Ovary (tissue), 3 donors: Measurements from ENCODE around the gene ABCG1.

Experiments used
- CTCF ChIP-seq, 3 donors: fragments of 450-650 bp in 2 of 3; fragments of 200-600 bp in 1 of 3; IDR thresholded peaks; one replicate each; pipeline versions ENCODE4 v1.5.1 to v1.8.0; 2016 to 2022; ENCODE audit warnings: antibody characterized with exemption in 3 of 3, mild to moderate bottlenecking in 1 of 3
- EP300 ChIP-seq: sonication (generic); formaldehyde crosslinking; IDR thresholded peaks from one replicate; pipeline ENCODE4 v1.6.1; 2017; ENCODE audit warnings: antibody characterized with exemption
- POLR2A ChIP-seq: fragments of 450-650 bp; IDR thresholded peaks from one replicate; pipeline ENCODE4 v1.6.1; 2017; ENCODE audit warnings: antibody characterized with exemption, mild to moderate bottlenecking, moderate library complexity
- donor health status: DM: no; HTN: no; CAD: no.

GRCh38 chr21:42235593-42235992, 16.7 kb downstream of the ABCG1 start:
- TF ChIP-seq CTCF (IDR thresholded peaks at IDR 0.05) (no peak), POLR2A (no peak), EP300 (no peak)
